ENCODE results near the gene TMEM163.

TMEM163 gene

DNA sequence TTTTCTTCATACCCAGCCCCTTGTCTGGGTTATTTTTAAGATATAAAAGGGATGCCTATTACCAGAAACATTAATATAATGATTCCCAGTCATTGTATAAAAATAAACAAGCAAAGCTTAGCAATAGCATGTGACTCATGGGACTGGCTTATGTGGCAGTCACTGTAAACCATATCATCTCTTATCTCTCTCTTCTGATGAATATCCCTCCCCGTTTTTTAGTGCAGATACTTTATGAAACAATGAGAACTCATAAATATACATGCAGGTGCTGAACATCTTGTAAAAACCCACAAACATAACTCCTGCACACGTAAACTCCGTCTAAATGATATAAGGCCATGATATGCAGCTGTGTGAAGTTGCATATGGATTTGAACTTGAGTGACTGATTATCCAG lies 310.0 kb downstream of the TMEM163 start:
- DNase-seq (ENCODE audit: low read depth): no peak

DNA sequence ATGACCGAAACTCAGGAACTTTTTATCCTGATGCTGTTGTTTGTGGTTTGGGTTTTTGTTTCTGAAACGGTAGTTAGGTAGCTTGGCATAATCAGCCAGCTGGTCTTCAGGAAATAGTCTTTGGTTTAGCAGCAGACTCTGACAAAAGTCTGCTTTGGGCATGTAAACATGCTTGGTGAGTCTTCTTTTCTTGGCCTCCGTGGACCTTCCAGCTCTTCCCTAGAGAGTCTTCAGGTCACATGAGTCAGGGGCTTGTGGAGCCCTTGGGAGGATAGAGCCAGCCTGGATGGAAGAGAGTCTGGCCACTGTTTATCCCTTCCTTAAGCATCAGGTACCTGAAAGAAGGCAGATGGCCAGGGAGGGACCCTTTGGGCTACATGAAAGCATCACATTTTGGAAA lies 310.4 kb downstream of the TMEM163 start:
- DNase-seq (ENCODE audit: low read depth): no peak

DNA sequence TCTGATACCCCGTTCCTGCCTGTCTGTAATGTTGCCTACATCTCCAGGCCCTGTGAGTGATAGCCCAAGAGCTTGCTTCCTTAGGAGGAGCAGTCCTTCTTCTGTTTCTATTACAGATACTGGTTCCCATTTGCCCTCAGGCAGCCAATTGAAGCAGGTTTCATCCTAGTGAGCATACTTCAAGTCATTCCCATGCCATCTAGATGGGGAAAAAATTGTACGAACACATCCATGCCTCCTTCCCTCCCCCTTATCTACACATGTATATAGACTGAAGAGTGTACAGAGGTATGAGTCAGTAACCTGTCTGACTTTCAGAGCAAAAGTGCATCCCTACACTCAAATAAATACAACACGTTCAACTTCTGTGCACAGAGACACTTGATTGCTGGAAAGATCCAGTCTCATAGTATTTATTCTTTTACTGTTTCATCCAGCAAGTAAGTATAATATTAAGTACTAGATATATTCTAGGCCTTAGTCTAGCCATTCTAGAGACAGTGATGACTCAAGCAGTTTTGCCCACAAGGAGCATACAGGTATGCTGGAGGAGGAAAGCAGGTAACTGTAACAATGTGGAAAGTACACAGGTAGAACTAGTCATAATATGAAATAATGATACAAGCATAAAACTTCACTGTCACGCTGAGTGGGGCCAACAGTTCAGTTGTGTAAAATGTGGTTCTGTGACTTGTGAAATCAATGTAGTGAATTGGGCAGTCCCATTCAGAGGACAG lies 311.5 kb downstream of the TMEM163 start:
- no peak for DNase-seq (ENCODE audit: low read depth)

DNA sequence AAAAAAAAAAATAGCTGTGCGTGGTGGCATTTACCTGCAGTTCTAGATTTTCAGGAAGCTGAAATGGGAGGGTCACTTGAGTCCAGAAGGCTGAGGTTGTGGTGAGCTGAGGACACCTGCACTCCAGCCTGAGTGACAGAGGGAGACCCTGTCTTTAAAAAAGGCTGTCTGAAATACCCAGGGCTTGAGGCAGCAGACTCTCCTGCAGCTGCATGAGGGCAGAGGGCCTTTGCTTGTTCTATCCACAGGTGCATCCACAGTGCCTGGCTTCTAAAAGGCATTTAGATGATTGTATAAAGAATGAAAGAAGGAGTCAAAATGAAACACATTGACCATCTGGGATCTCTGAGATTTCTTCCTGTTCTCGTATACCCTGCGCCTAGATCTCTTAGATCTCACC lies 312.1 kb downstream of the TMEM163 start:
- no peak for DNase-seq (ENCODE audit: low read depth)

DNA sequence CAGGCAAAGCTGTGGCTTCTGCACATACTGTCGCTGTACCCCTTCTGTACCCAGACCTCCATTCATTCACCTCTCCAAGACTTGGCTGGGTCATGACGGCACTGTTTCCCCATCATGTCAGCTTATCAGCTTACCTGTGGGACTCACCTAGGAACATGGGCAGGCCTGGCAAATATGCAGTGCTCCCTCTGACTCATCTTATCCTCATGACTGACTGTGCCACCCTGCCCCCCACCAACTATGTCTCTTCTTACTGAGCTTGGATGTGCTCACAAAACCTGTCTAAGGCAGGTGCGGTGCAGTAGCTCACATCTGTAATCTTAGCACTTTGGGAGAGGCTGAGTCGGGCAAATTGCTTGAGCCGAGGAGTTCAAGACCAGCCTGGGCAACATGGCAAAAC lies 312.5 kb downstream of the TMEM163 start:
- DNase-seq (ENCODE audit: low read depth): no peak

Measured in stimulated activated CD8-positive, alpha-beta memory T cell treated with anti-CD3 and anti-CD28 coated beads, Interleukin-12 subunit alpha, Interleukin-12 subunit beta, amount 100 ng/mL, for 1 hour (primary cell).